HG03159 (cell line): ENCODE data around the gene COL4A2.
A peak's percentile ranks its signal among the peaks of the same experiment; 100 is the strongest.

ENCODE experiments used
- ATAC-seq: cut with Tn5 transposase; IDR thresholded peaks from one replicate; pipeline ENCODE4 v1.9.1; 2021; ENCODE audit warnings: mild to moderate bottlenecking, moderate library complexity; ENCODE audit not compliant: unreplicated experiment

Gene COL4A2

GRCh38 chr13:110468986-110469495 lies 162.0 kb downstream of the COL4A2 start:
- no peak for ATAC-seq

- no peak for ATAC-seq
Measured at GRCh38 chr13:110469597-110469996, 162.5 kb downstream of the COL4A2 start.

- ATAC-seq, result no peak
Measured at GRCh38 chr13:110470272-110471009, 163.4 kb downstream of the COL4A2 start.

- ATAC-seq, result peak; percentile 41
Measured at GRCh38 chr13:110471156-110471832, 164.2 kb downstream of the COL4A2 start.

- ATAC-seq, result peak; percentile 99
Measured at GRCh38 chr13:110471833-110472162, 164.7 kb downstream of the COL4A2 start.

- ATAC-seq, result no peak
Measured at GRCh38 chr13:110472904-110473563, 165.9 kb downstream of the COL4A2 start.

- no peak for ATAC-seq
Measured at GRCh38 chr13:110474713-110475112, 167.6 kb downstream of the COL4A2 start.

GRCh38 chr13:110475117-110475516 lies 168.0 kb downstream of the COL4A2 start:
- ATAC-seq, result no peak

- no peak for ATAC-seq
Measured at GRCh38 chr13:110475550-110476219, 168.6 kb downstream of the COL4A2 start.

GRCh38 chr13:110476220-110476617 lies 169.1 kb downstream of the COL4A2 start:
- ATAC-seq, result no peak

- no peak for ATAC-seq
Measured at GRCh38 chr13:110477706-110478245, 170.7 kb downstream of the COL4A2 start.

- no peak for ATAC-seq
Measured at GRCh38 chr13:110478405-110479214, 171.5 kb downstream of the COL4A2 start.

- ATAC-seq, result no peak
Measured at GRCh38 chr13:110479215-110479545, 172.1 kb downstream of the COL4A2 start.

GRCh38 chr13:110479648-110480047 lies 172.6 kb downstream of the COL4A2 start:
- no peak for ATAC-seq

- ATAC-seq, result no peak
Measured at GRCh38 chr13:110480161-110480560, 173.1 kb downstream of the COL4A2 start.

- ATAC-seq, result no peak
Measured at GRCh38 chr13:110483386-110483968, 176.4 kb downstream of the COL4A2 start.

- no peak for ATAC-seq
Measured at GRCh38 chr13:110484290-110485048, 177.4 kb downstream of the COL4A2 start.

- no peak for ATAC-seq
Measured at GRCh38 chr13:110485604-110486003, 178.5 kb downstream of the COL4A2 start.

GRCh38 chr13:110486061-110486715 lies 179.1 kb downstream of the COL4A2 start:
- no peak for ATAC-seq
